Panc1 (cell line): ENCODE measurements around the gene RHBDD1.

ENCODE experiments used
- POLR2AphosphoS5 ChIP-seq: IDR thresholded peaks from 2 replicates; pipeline ENCODE4 v1.6.1; 2012; ENCODE audit warnings: mild to moderate bottlenecking, low read depth, low read length, moderate library complexity
- REST ChIP-seq, 2 experiments: IDR thresholded peaks; 2 replicates each; pipeline ENCODE4 v1.6.1; 2011 to 2012; ENCODE audit warnings: low read depth in 2 of 2, control low read depth in 1 of 2, low read length in 1 of 2, mild to moderate bottlenecking in 1 of 2, moderate library complexity in 1 of 2; ENCODE audit not compliant: insufficient read depth in 1 of 2
- SIN3A ChIP-seq: IDR thresholded peaks from 2 replicates; pipeline ENCODE4 v1.6.1; 2012; ENCODE audit warnings: low read depth, mild to moderate bottlenecking, low read length, moderate library complexity, borderline replicate concordance; ENCODE audit not compliant: insufficient read depth
- TCF7L2 ChIP-seq: IDR thresholded peaks from 2 replicates; pipeline ENCODE4 v1.6.1; 2011; ENCODE audit warnings: mild to moderate bottlenecking, low read depth, low read length, inconsistent platforms
- TF ChIP-seq, protein P1 (sequence below): fragments of 450-650 bp; IDR thresholded peaks from 2 replicates; pipeline ENCODE4 v1.5.1; 2017; ENCODE audit warnings: mild to moderate bottlenecking

GRCh38 chr2:226788064-226788463 lies 47.8 kb upstream of the RHBDD1 start:
- TF ChIP-seq, protein P1, sequence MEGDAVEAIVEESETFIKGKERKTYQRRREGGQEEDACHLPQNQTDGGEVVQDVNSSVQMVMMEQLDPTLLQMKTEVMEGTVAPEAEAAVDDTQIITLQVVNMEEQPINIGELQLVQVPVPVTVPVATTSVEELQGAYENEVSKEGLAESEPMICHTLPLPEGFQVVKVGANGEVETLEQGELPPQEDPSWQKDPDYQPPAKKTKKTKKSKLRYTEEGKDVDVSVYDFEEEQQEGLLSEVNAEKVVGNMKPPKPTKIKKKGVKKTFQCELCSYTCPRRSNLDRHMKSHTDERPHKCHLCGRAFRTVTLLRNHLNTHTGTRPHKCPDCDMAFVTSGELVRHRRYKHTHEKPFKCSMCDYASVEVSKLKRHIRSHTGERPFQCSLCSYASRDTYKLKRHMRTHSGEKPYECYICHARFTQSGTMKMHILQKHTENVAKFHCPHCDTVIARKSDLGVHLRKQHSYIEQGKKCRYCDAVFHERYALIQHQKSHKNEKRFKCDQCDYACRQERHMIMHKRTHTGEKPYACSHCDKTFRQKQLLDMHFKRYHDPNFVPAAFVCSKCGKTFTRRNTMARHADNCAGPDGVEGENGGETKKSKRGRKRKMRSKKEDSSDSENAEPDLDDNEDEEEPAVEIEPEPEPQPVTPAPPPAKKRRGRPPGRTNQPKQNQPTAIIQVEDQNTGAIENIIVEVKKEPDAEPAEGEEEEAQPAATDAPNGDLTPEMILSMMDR: no peak
- TF ChIP-seq POLR2AphosphoS5: no peak
- TF ChIP-seq REST (IDR thresholded peaks at IDR 0.05; ENCODE audit: insufficient read depth in 1 of 2, low read depth in 2 of 2, low read length in 1 of 2): no peak
- TF ChIP-seq TCF7L2: no peak
- TF ChIP-seq SIN3A: no peak
